ENCODE measurements around the gene MTA2.
"Not testable (repeated sequence)": the region's sequence is repeated elsewhere in the genome, so short reads cannot be mapped to it uniquely, and the experiment has no call there.

MTA2 gene

GRCh38 chr11:62566247-62566646, 35.4 kb downstream of the MTA2 start:
- DNase-seq, result no peak

GRCh38 chr11:62565100-62565802, 36.4 kb downstream of the MTA2 start:
- no peak for DNase-seq

- not testable (repeated sequence) for DNase-seq
Observed at GRCh38 chr11:62561677-62562230, 39.9 kb downstream of the MTA2 start.

- DNase-seq, result peak; percentile 85 to 92 (median 89)
Observed at GRCh38 chr11:62560566-62561103, 41.0 kb downstream of the MTA2 start.

GRCh38 chr11:62559626-62560025, 42.0 kb downstream of the MTA2 start:
- not testable (repeated sequence) for DNase-seq

GRCh38 chr11:62559204-62559603, 42.5 kb downstream of the MTA2 start:
- no peak for DNase-seq

- DNase-seq, result no peak
Observed at GRCh38 chr11:62558669-62559068, 43.0 kb downstream of the MTA2 start.

GRCh38 chr11:62556875-62557631, 44.6 kb downstream of the MTA2 start:
- no peak for DNase-seq

- DNase-seq, result peak; percentile 92 to 96 (median 94)
Observed at GRCh38 chr11:62556108-62556874, 45.4 kb downstream of the MTA2 start.

- peak; percentile 83 to 93 (median 91) for DNase-seq
Observed at GRCh38 chr11:62555464-62556107, 46.1 kb downstream of the MTA2 start.

GRCh38 chr11:62554387-62555167, 47.1 kb downstream of the MTA2 start:
- DNase-seq, result peak in 1 of 4 experiments; percentile 24

- DNase-seq, result peak; percentile 45 to 79 (median 61)
Observed at GRCh38 chr11:62553839-62554361, 47.8 kb downstream of the MTA2 start.

GRCh38 chr11:62553080-62553838, 48.4 kb downstream of the MTA2 start:
- DNase-seq, result peak; percentile 83 to 93 (median 92)

- peak in 3 of 4 experiments; percentile 26 to 27 (median 27) for DNase-seq
Observed at GRCh38 chr11:62552485-62553079, 49.1 kb downstream of the MTA2 start.

- not testable (repeated sequence) for DNase-seq
Observed at GRCh38 chr11:62550478-62550877, 51.2 kb downstream of the MTA2 start.

GRCh38 chr11:62548545-62549335, 52.9 kb downstream of the MTA2 start:
- no peak for DNase-seq

- DNase-seq, result no peak
Observed at GRCh38 chr11:62547691-62548281, 53.9 kb downstream of the MTA2 start.

GRCh38 chr11:62546929-62547625, 54.6 kb downstream of the MTA2 start:
- DNase-seq, result peak in 3 of 4 experiments; percentile 32 to 48 (median 37)
